Motor neuron (in vitro differentiated cells): ENCODE data around the gene RCBTB1. TPM values are rescaled to one million over a fixed set of nuclear protein-coding genes. Genes with fewer than 3 reads are reported as not detected.
"Not testable (repeated sequence)": the region's sequence is repeated elsewhere in the genome, so short reads cannot be mapped to it uniquely, and the experiment has no call there.

Experiments
- ATAC-seq, 8 experiments: fragments of 200-7000 bp; cut with Tn5 transposase; replicated peaks in 6 of 8; 2 replicates each; pipeline ENCODE4 v1.8.0; 2021; ENCODE audit warnings: mild to moderate bottlenecking in 8 of 8, moderate library complexity in 8 of 8
- H3K27ac ChIP-seq, 2 donors: fragments of 250-450 bp; sonication (Bioruptor Pico); 2 replicates each; pipeline ENCODE4 v1.9.0; 2021; ENCODE audit warnings: antibody characterized with exemption in 2 of 2, mild to moderate bottlenecking in 2 of 2, moderate library complexity in 1 of 2
- H3K4me1 ChIP-seq, 2 donors: fragments of 250-450 bp; sonication (Bioruptor Pico); replicated peaks in 1 of 2; 2 replicates each; pipeline ENCODE4 v1.6.1; 2021; ENCODE audit warnings: antibody characterized with exemption in 2 of 2, mild to moderate bottlenecking in 2 of 2, moderate library complexity in 1 of 2
- H3K4me3 ChIP-seq, 5 donors: fragments of 250-450 bp; sonication (Bioruptor Pico); 2 replicates each; pipeline ENCODE4 v1.9.0; 2021; ENCODE audit warnings: antibody characterized with exemption in 5 of 5, mild to moderate bottlenecking in 5 of 5, moderate library complexity in 4 of 5
- WGBS, 10 experiments: fragments of 450-650 bp; shearing (Covaris generic); methylation state at CpG; one replicate each; pipeline ENCODE4 v1.0.0; 2022; 5-methylcytosine and 5-hydroxymethylcytosine counted together
- in situ Hi-C, 9 experiments: fragments of 400-800 bp; cut with MboI; loops; one replicate each; pipeline ENCODE4 v1.15.0; 2021; ENCODE audit warnings: low sequenced_read_pairs in 9 of 9, low pct_unique_long_range_greater_than_20kb in 2 of 9; ENCODE audit not compliant: unreplicated experiment in 9 of 9
- total RNA-seq, 8 experiments: library from RNA; unstranded; fragments of 300-600 nt; gene quantifications; 2 replicates each; pipeline versions ENCODE4 v1.2.3 to v1.2.4, GENCODE V29; 2022

RCBTB1 gene
- total RNA-seq, 8 experiments from 2014 or later, result 13.6 to 27.5 (median 17.7) TPM

GRCh38 chr13:49616676-49617065 lies 31.3 kb upstream of the RCBTB1 start:
- WGBS, 10 experiments, result 0 to 100% (median 54%) methylated on average over 1 to 3 of the region's 3 CpGs; no CpG with 5 or more reads in 4 of the 10 experiments
- no peak overlapping the region for H3K4me3 ChIP-seq
- ATAC-seq, result no peak
- no peak overlapping the region for H3K27ac ChIP-seq
- in situ Hi-C loops, result loop anchor here in 6 of 9 experiments (10.0 to 25.0 kb wide), 3 partner anchors 304 to 329 kb away; no protein-coding TSS in a partner anchor
- H3K4me1 ChIP-seq, result no peaks in the 10 kb centered on the region

GRCh38 chr13:49615836-49616675 lies 30.7 kb upstream of the RCBTB1 start:
- Histone ChIP-seq H3K4me3 (no peak overlapping the region), H3K4me1 (no peaks in the 10 kb centered on the region), H3K27ac (no peak overlapping the region)
- WGBS, 10 experiments, result 10 to 86% (median 52%) methylated on average over 1 to 8 of the region's 8 CpGs; no CpG with 5 or more reads in 1 of the 10 experiments
- no peak for ATAC-seq
- in situ Hi-C loops, result loop anchor here in 6 of 9 experiments (10.0 to 25.0 kb wide), 3 partner anchors 304 to 329 kb away; no protein-coding TSS in a partner anchor

GRCh38 chr13:49612042-49612441 lies 26.7 kb upstream of the RCBTB1 start:
- not testable (repeated sequence) for H3K4me1 ChIP-seq, ATAC-seq, H3K4me3 ChIP-seq, H3K27ac ChIP-seq
- in situ Hi-C loops, result loop anchor here in 6 of 9 experiments (10.0 to 25.0 kb wide), 3 partner anchors 300 to 325 kb away; no protein-coding TSS in a partner anchor
- WGBS, 10 experiments, result 43 to 100% (median 93%) methylated on average over 1 to 3 of the region's 3 CpGs; no CpG with 5 or more reads in 1 of the 10 experiments

GRCh38 chr13:49610176-49610575 lies 24.8 kb upstream of the RCBTB1 start:
- Histone ChIP-seq H3K4me3 (no peak overlapping the region), H3K27ac (no peak overlapping the region), H3K4me1 (no peaks in the 10 kb centered on the region)
- in situ Hi-C loops, result loop anchor here in 6 of 9 experiments (10.0 to 25.0 kb wide), 3 partner anchors 298 to 323 kb away; no protein-coding TSS in a partner anchor
- WGBS, 10 experiments, result 67 to 100% (median 86%) methylated on average over 1 of the region's 1 CpG; no CpG with 5 or more reads in 7 of the 10 experiments
- ATAC-seq, result peak in 1 of 8 experiments; percentile 36

GRCh38 chr13:49608651-49609331 lies 23.4 kb upstream of the RCBTB1 start:
- no peak overlapping the region for H3K27ac ChIP-seq
- no peak for ATAC-seq
- H3K4me3 ChIP-seq, result no peak overlapping the region
- in situ Hi-C loops, result loop anchor here in 6 of 9 experiments (10.0 to 25.0 kb wide), 3 partner anchors 296 to 321 kb away; no protein-coding TSS in a partner anchor
- H3K4me1 ChIP-seq, result no peaks in the 10 kb centered on the region
- WGBS, 10 experiments, result 36 to 100% (median 100%) methylated on average over 1 of the region's 1 CpG; no CpG with 5 or more reads in 2 of the 10 experiments

- Histone ChIP-seq H3K4me1 (no peaks in the 10 kb centered on the region), H3K27ac (no peak overlapping the region), H3K4me3 (no peak overlapping the region)
- WGBS, 10 experiments, result 40 to 76% (median 60%) methylated on average over 2 to 5 of the region's 5 CpGs; no CpG with 5 or more reads in 2 of the 10 experiments
- no peak for ATAC-seq
- in situ Hi-C loops, result loop anchor here in 6 of 9 experiments (10.0 to 25.0 kb wide), 3 partner anchors 295 to 320 kb away; no protein-coding TSS in a partner anchor
These were observed 22.4 kb upstream of the RCBTB1 start for GRCh38 chr13:49607761-49608160.

GRCh38 chr13:49606747-49607648 lies 21.6 kb upstream of the RCBTB1 start:
- 2 to 88% (median 39%) methylated on average over 3 to 13 of the region's 15 CpGs for WGBS, 10 experiments
- Histone ChIP-seq H3K4me3 (peak overlapping the region in 1 of 5 donors; percentile 17), H3K27ac (no peak overlapping the region), H3K4me1 (no peaks in the 10 kb centered on the region)
- peak; percentile 94 to 100 (median 99) for ATAC-seq
- in situ Hi-C loops, result loop anchor here in 6 of 9 experiments (10.0 to 25.0 kb wide), 3 partner anchors 295 to 320 kb away; no protein-coding TSS in a partner anchor

GRCh38 chr13:49604570-49604969 lies 19.2 kb upstream of the RCBTB1 start:
- 18 to 100% (median 83%) methylated on average over 1 to 4 of the region's 5 CpGs; no CpG with 5 or more reads in 1 of the 10 experiments for WGBS, 10 experiments
- H3K4me1 ChIP-seq, result no peaks in the 10 kb centered on the region
- no peak overlapping the region for H3K27ac ChIP-seq
- H3K4me3 ChIP-seq, result no peak overlapping the region
- peak in 1 of 8 experiments; percentile 12 for ATAC-seq
- in situ Hi-C loops, result loop anchor here in 6 of 9 experiments (10.0 to 25.0 kb wide), 3 partner anchors 292 to 317 kb away; no protein-coding TSS in a partner anchor

- ATAC-seq, H3K4me3 ChIP-seq, H3K4me1 ChIP-seq, H3K27ac ChIP-seq: not testable (repeated sequence)
- in situ Hi-C loops, result loop anchor here in 6 of 9 experiments (10.0 to 25.0 kb wide), 3 partner anchors 290 to 315 kb away; no protein-coding TSS in a partner anchor
- WGBS, 10 experiments, result 40 to 100% (median 80%) methylated on average over 1 to 3 of the region's 7 CpGs; no CpG with 5 or more reads in 5 of the 10 experiments
These were observed 17.3 kb upstream of the RCBTB1 start for GRCh38 chr13:49602615-49603014.

GRCh38 chr13:49602005-49602404 lies 16.6 kb upstream of the RCBTB1 start:
- Histone ChIP-seq H3K4me3 (no peak overlapping the region), H3K4me1 (no peaks in the 10 kb centered on the region), H3K27ac (no peak overlapping the region)
- no peak for ATAC-seq
- 80 to 100% (median 93%) methylated on average over 1 of the region's 1 CpG; no CpG with 5 or more reads in 3 of the 10 experiments for WGBS, 10 experiments
- in situ Hi-C loops, result loop anchor here in 6 of 9 experiments (10.0 to 25.0 kb wide), 3 partner anchors 290 to 315 kb away; no protein-coding TSS in a partner anchor

GRCh38 chr13:49597043-49597641 lies 11.8 kb upstream of the RCBTB1 start:
- Histone ChIP-seq H3K4me1 (no peaks in the 10 kb centered on the region), H3K4me3 (no peak overlapping the region), H3K27ac (no peak overlapping the region)
- ATAC-seq, result no peak
- WGBS, 10 experiments, result 61 to 100% (median 76%) methylated on average over 3 to 10 of the region's 11 CpGs; no CpG with 5 or more reads in 3 of the 10 experiments
- in situ Hi-C loops, result no loop called here
